Activated CD8-positive, alpha-beta memory T cell treated with anti-CD3 and anti-CD28 coated beads, Interleukin-2, amount 50 U/mL, for 1 hour (primary cell): ENCODE results near the gene GMCL2.
"Not testable (repeated sequence)": the region's sequence is repeated elsewhere in the genome, so short reads cannot be mapped to it uniquely, and the experiment has no call there.

Source experiments
- DNase-seq: peaks from one replicate; pipeline ENCODE4 v3.0.0-alpha.2; 2020; ENCODE audit errors: extremely low read depth

GMCL2 gene

DNA sequence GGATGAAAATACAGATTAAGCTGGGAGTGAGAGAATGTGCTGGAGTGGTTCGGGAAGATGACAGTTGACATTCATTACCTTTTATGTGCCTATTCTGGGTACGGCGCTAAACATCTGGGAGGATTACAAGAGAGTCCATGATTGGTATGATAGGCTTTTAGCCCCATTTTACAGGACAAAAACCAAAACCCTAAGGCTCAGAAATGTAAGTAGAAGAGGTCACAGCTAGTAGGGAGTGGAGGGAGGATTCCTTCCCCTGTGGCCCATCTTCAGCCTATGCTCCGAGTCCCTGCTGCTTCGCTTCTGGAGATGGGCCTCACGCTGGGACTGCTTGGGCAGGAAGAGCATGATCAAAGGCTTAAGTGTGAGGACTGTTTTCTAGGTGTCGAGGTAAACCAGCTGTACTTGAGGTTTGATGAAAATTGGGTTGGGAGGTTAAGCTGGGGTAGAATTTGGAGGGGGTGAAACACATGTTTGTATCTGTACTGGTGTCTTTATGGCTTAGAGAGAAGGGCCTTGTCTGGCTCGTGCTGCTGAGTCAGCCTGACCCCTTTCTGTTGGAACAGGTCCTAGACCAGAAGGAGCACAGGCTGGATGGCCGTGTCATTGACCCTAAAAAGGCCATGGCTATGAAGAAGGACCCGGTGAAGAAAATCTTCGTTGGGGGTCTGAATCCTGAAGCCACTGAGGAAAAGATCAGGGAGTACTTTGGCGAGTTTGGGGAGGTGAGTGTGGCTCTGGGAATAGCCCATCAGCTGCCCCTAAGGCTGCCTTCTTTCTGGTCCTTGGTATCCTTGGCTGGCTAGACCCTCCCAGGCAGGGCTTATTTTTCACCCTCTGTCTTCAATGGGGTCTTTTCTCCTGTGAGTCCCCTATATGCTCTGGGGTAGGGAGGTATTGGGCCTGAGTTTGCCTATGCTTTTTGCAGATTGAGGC, 19.3 kb upstream of the GMCL2 start:
- DNase-seq: no peak

- no peak for DNase-seq
These were observed 18.5 kb upstream of the GMCL2 start for GRCh38 chr5:178205749-178206047.

DNA sequence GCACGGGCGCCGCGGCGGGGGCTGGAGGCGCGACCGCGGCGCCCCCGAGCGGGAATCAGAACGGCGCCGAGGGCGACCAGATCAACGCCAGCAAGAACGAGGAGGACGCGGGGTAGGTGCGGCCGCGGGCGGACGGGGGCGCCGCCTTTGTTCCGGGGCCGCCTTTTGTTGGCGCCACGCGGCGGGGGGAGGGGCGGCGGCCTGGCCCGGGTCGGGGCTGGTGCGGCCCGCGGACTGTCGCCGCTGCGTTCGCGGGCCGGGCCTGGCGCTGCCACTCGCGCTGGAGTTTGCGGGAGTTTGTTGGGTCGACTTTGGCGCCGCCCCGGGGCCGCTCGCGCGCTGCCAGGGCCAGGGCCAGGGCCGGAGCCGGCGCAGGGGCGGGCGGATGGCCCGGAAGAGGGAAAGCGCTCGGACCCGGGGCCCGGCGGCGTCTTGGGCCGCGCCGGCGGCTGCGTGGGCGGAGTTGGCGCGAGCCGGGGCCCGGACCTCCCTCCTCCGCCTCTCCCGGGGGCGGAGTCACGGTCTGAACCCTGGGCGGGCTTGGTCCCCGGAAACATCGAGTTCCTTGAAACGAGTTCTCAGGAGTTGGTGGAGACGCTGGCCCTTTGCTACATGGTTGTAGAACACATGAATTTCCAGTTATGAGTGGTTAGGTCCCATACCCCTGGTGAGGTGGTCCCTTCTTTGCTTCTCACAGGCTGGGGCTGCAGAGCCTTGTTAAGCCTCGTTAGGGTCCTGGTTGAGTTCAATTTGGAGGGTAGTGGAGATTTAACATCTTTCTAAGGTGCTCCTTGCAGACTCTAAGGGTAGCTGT, 18.0 kb upstream of the GMCL2 start:
- DNase-seq: peak; percentile 25

DNA sequence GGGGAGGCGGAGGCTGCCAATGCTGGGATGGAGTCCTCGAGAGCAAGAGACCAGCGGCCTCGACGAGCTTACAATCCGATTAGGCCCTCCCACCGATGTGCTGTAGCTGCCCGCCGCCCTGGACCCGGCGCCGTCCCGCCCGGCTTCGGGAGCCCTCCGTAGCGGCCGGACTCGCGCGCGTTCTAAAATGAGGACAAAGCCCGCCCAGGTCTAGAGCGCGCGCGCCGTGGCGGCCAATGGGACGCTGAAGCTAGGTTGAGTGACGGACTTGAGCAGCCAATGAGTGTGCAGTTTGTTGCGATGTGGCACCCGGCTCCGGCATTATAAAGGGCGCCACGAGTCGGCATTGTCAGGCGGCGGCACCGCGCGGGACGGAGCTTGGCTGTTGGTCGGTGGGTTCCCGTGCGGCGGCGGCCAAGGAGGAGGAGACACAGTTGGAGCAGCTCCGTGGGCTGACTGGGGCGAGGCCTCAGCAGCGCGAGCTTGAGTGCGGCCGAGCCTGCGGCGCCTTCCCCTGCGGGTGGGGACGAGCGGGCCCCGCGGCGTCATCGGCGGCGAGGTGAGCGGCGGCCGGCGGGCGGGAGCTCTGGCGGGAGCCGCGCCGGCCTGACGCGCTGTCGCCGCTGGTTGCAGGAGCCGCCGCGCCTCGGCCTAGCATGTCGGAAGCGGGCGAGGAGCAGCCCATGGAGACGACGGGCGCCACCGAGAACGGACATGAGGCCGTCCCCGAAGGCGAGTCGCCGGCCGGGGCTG, 17.2 kb upstream of the GMCL2 start, which contains the start of gene HNRNPAB:
TSS of gene HNRNPAB (plus strand) at position 352 of the 753 bp plus-strand sequence. CDS start at position 657, 305 bp downstream.
- peak; percentile 88 for DNase-seq

- no peak for DNase-seq
These were observed 16.6 kb upstream of the GMCL2 start for GRCh38 chr5:178203670-178204181.

DNA sequence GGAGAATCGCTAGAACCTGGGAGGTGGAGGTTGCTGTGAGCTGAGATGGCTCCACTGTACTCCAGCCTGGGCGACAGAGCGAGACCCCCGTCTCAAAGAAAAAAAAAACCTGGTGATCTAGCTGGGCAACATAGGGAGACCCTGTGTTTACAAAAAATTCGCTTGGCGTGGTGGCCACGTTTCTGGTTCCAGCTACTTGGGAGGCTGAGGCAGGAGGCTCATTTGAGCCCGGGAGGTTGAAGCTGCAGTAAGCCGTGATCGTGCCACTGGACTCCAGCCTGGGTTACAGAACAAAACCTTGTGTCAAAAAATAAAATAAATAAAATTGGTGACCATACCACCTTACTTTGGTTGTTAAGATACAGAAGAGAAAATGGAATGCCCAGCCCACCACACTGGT, 15.4 kb upstream of the GMCL2 start:
- DNase-seq: no peak

- DNase-seq: no peak
These were observed 14.7 kb upstream of the GMCL2 start for GRCh38 chr5:178201927-178202235.

GRCh38 chr5:178201221-178201926, 14.2 kb upstream of the GMCL2 start:
- DNase-seq: no peak

GRCh38 chr5:178199581-178200434, 12.6 kb upstream of the GMCL2 start:
- no peak for DNase-seq

GRCh38 chr5:178198706-178199105, 11.5 kb upstream of the GMCL2 start:
- DNase-seq: no peak

DNA sequence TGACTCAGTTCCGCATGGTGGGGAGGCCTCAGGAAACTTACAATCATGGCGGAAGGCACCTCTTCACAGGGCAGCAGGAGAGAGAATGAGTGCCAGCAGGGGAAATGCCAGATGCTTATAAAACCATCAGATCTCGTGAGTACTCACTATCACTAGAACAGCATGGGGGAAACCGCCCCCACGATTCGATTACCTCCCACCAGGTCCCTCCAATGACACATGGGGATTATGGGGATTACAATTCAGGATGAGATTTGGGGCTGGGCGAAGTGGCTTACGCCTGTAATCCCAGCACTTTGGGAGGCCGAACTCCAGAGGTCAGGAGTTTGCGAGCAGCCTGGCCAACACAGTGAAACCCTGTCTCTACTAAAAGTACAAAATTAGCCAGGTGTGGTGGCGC, 11.0 kb upstream of the GMCL2 start:
- not testable (repeated sequence) for DNase-seq

- no peak for DNase-seq
These were observed 9.8 kb upstream of the GMCL2 start for GRCh38 chr5:178196986-178197385.

GRCh38 chr5:178196281-178196812, 9.2 kb upstream of the GMCL2 start:
- no peak for DNase-seq

GRCh38 chr5:178194026-178194425, 6.9 kb upstream of the GMCL2 start:
- DNase-seq: no peak

GRCh38 chr5:178193251-178193809, 6.2 kb upstream of the GMCL2 start:
- no peak for DNase-seq

GRCh38 chr5:178192787-178193186, 5.6 kb upstream of the GMCL2 start:
- DNase-seq: no peak

GRCh38 chr5:178192244-178192643, 5.1 kb upstream of the GMCL2 start:
- no peak for DNase-seq

GRCh38 chr5:178191661-178192060, 4.5 kb upstream of the GMCL2 start:
- no peak for DNase-seq

- DNase-seq: no peak
These were observed 2.3 kb upstream of the GMCL2 start for GRCh38 chr5:178189433-178189832.

- no peak for DNase-seq
These were observed 744 bp downstream of the GMCL2 start for GRCh38 chr5:178186427-178186826.
